H1 (cell line): ENCODE data around the gene POLA1. TPM values are rescaled to one million over a fixed set of nuclear protein-coding genes. Genes with fewer than 3 reads are reported as not detected.

Source experiments
- CTCF ChIA-PET: fragments of 300-600 bp; sonication (Branson Sonifier 250); formaldehyde crosslinking; loops from one replicate; lab custom pipeline; 2021; ENCODE audit not compliant: partially characterized antibody; lab: Charles Lee
- POLR2A ChIA-PET: fragments of 300-600 bp; sonication (Branson Sonifier 250); formaldehyde crosslinking; loops from one replicate; lab custom pipeline; 2021; ENCODE audit warnings: inconsistent platforms; ENCODE audit not compliant: partially characterized antibody; lab: Charles Lee
- DNase-seq, 2 experiments: peaks; one replicate each; pipeline versions ENCODE4 v3.0.0 to v3.0.0-alpha.2; 2010 to 2022; ENCODE audit warnings: low spot score in 2 of 2, low read depth in 1 of 2, mixed read lengths in 1 of 2
- FAIRE-seq: peaks from 2 replicates; lab custom pipeline; 2011; peaks lifted over from hg19 to GRCh38; lab: Jason Lieb, UNC
- H2AFZ ChIP-seq: 2 replicates; pipeline ENCODE4 v1.8.1; 2012; ENCODE audit warnings: low read length, inconsistent platforms
- H2AK5ac ChIP-seq: 2 replicates; pipeline ENCODE4 v1.6.1; 2013; ENCODE audit warnings: low read depth, low read length
- H2BK120ac ChIP-seq: replicated peaks from 2 replicates; pipeline ENCODE3; 2013; ENCODE audit warnings: low read depth, low read length, inconsistent platforms
- H2BK12ac ChIP-seq: 2 replicates; pipeline ENCODE4 v1.6.1; 2013; ENCODE audit warnings: low read depth, low read length
- H2BK15ac ChIP-seq: 2 replicates; pipeline ENCODE4 v1.6.1; 2013; ENCODE audit warnings: low read length
- H2BK20ac ChIP-seq: 2 replicates; pipeline ENCODE4 v1.6.1; 2013; ENCODE audit warnings: low read length
- H2BK5ac ChIP-seq: 2 replicates; pipeline ENCODE4 v1.6.1; 2013; ENCODE audit warnings: low read depth, low read length
- H3K14ac ChIP-seq: 2 replicates; pipeline ENCODE4 v1.6.1; 2013; ENCODE audit warnings: inconsistent platforms; ENCODE audit not compliant: insufficient read length
- H3K18ac ChIP-seq: 2 replicates; pipeline ENCODE4 v1.6.1; 2013; ENCODE audit warnings: low read length; ENCODE audit errors: extremely low read depth
- H3K23ac ChIP-seq: 2 replicates; pipeline ENCODE4 v1.6.1; 2013; ENCODE audit warnings: inconsistent platforms; ENCODE audit not compliant: insufficient read length
- H3K23me2 ChIP-seq: 2 replicates; pipeline ENCODE4 v1.6.1; 2013; ENCODE audit warnings: low read depth, low read length
- H3K27ac ChIP-seq: 2 replicates; pipeline ENCODE4 v1.6.1; 2011; ENCODE audit warnings: low read depth, low read length, inconsistent platforms
- H3K27me3 ChIP-seq, 4 experiments: replicated peaks in 1 of 4; 1 replicate in 1 of 4; 2 replicates in 3 of 4; pipeline versions ENCODE4 v1.6.1 to v1.8.1; 2011 to 2013; ENCODE audit warnings: low read length in 3 of 4, mild to moderate bottlenecking in 3 of 4, inconsistent platforms in 2 of 4, mixed read lengths in 2 of 4, moderate library complexity in 1 of 4; ENCODE audit not compliant: control insufficient read depth in 3 of 4, insufficient read depth in 3 of 4; ENCODE audit errors: extremely low read depth in 1 of 4
- H3K36me3 ChIP-seq, 4 experiments: 2 replicates each; pipeline versions ENCODE4 v1.6.1 to v1.8.1; 2011 to 2013; ENCODE audit warnings: mild to moderate bottlenecking in 4 of 4, low read length in 3 of 4, moderate library complexity in 2 of 4, control low read depth in 1 of 4, inconsistent platforms in 1 of 4; ENCODE audit not compliant: insufficient read depth in 4 of 4, control insufficient read depth in 2 of 4
- H3K4ac ChIP-seq: replicated peaks from 2 replicates; pipeline ENCODE3; 2013; ENCODE audit warnings: low read length, low read depth, mixed read lengths, inconsistent platforms; ENCODE audit not compliant: insufficient read length
- H3K4me1 ChIP-seq, 4 experiments: replicated peaks in 1 of 4; 1 replicate in 1 of 4; 2 replicates in 3 of 4; pipeline versions ENCODE4 v1.6.1 to v1.8.1; 2011 to 2013; ENCODE audit warnings: low read length in 3 of 4, inconsistent platforms in 2 of 4, mixed read lengths in 1 of 4; ENCODE audit not compliant: insufficient read depth in 4 of 4, control insufficient read depth in 3 of 4
- H3K4me2 ChIP-seq, 2 experiments: 2 replicates each; pipeline versions ENCODE4 v1.6.1 to v1.8.1; 2011 to 2013; ENCODE audit warnings: low read depth in 2 of 2, low read length in 2 of 2, control low read depth in 1 of 2, inconsistent platforms in 1 of 2, mild to moderate bottlenecking in 1 of 2; ENCODE audit not compliant: insufficient read depth in 1 of 2
- H3K4me3 ChIP-seq, 4 experiments: fragments of 200-600, 300-600 bp in 1 of 4; sonication (generic), shearing (Covaris generic), sonication (Bioruptor Twin) in 1 of 4; 2 replicates each; pipeline versions ENCODE4 v1.5.1 to v1.8.1; 2011 to 2016; ENCODE audit warnings: low read length in 4 of 4, low read depth in 3 of 4, control low read depth in 2 of 4, inconsistent platforms in 2 of 4, mild to moderate bottlenecking in 2 of 4, mixed read lengths in 1 of 4, moderate library complexity in 1 of 4; ENCODE audit not compliant: insufficient read depth in 2 of 4; ENCODE audit errors: extremely low read depth in 1 of 4
- H3K56ac ChIP-seq: replicated peaks from 2 replicates; pipeline ENCODE3; 2013; ENCODE audit warnings: low read depth, mild to moderate bottlenecking, mixed read lengths, low read length, inconsistent platforms; ENCODE audit not compliant: insufficient read length
- H3K79me1 ChIP-seq: 2 replicates; pipeline ENCODE4 v1.6.1; 2013; ENCODE audit warnings: low read depth, low read length, control low read depth
- H3K79me2 ChIP-seq, 2 experiments: 2 replicates each; pipeline versions ENCODE4 v1.6.1 to v1.8.1; 2012 to 2013; ENCODE audit warnings: low read length in 2 of 2, mild to moderate bottlenecking in 2 of 2, inconsistent platforms in 1 of 2; ENCODE audit not compliant: insufficient read depth in 2 of 2, control insufficient read depth in 1 of 2
- H3K9ac ChIP-seq, 4 experiments: replicated peaks in 1 of 4; 1 replicate in 1 of 4; 2 replicates in 3 of 4; pipeline versions ENCODE4 v1.6.1 to v1.8.1; 2011 to 2013; ENCODE audit warnings: low read depth in 3 of 4, low read length in 3 of 4, control low read depth in 2 of 4, mild to moderate bottlenecking in 2 of 4, moderate library complexity in 2 of 4, inconsistent platforms in 1 of 4; ENCODE audit errors: extremely low read depth in 1 of 4
- H3K9me3 ChIP-seq, 2 experiments: 2 replicates each; pipeline versions ENCODE4 v1.6.1 to v1.8.1; 2012 to 2013; ENCODE audit warnings: mild to moderate bottlenecking in 2 of 2, moderate library complexity in 2 of 2, control low read depth in 1 of 2, inconsistent platforms in 1 of 2, low read depth in 1 of 2, low read length in 1 of 2, mixed read lengths in 1 of 2; ENCODE audit not compliant: insufficient read depth in 2 of 2
- H4K20me1 ChIP-seq, 2 experiments: replicated peaks in 1 of 2; 2 replicates each; pipeline versions ENCODE3 to v1.8.1; 2011 to 2013; ENCODE audit warnings: inconsistent platforms in 2 of 2, low read length in 2 of 2, mild to moderate bottlenecking in 1 of 2; ENCODE audit not compliant: insufficient read depth in 2 of 2, control insufficient read depth in 1 of 2
- H4K5ac ChIP-seq: 2 replicates; pipeline ENCODE4 v1.6.1; 2013; ENCODE audit warnings: low read length, low read depth, mixed read lengths, inconsistent platforms; ENCODE audit not compliant: insufficient read length
- H4K8ac ChIP-seq: 2 replicates; pipeline ENCODE4 v1.8.0; 2013; ENCODE audit warnings: mild to moderate bottlenecking, moderate library complexity, low read length, inconsistent platforms; ENCODE audit not compliant: insufficient read depth; ENCODE audit errors: extremely low read depth
- H4K91ac ChIP-seq: replicated peaks from 2 replicates; pipeline ENCODE3; 2013; ENCODE audit warnings: low read length, mixed read lengths, inconsistent platforms; ENCODE audit not compliant: insufficient read length
- EP300 ChIP-seq, 2 experiments: IDR thresholded peaks; 1 replicate in 1 of 2; 2 replicates in 1 of 2; pipeline ENCODE4 v1.6.1; 2011 to 2012; ENCODE audit warnings: low read depth in 2 of 2, low read length in 2 of 2, mild to moderate bottlenecking in 2 of 2, borderline replicate concordance in 1 of 2, inconsistent platforms in 1 of 2, moderate library complexity in 1 of 2
- HDAC6 ChIP-seq: IDR thresholded peaks from one replicate; pipeline ENCODE4 v1.7.1; 2012; ENCODE audit warnings: low read depth, mild to moderate bottlenecking, inconsistent platforms, low read length, moderate library complexity
- SP1 ChIP-seq: IDR thresholded peaks from 2 replicates; pipeline ENCODE4 v1.6.1; 2011; ENCODE audit warnings: low read depth, low read length
- YY1 ChIP-seq: IDR thresholded peaks from 2 replicates; pipeline ENCODE4 v1.6.1; 2011; ENCODE audit warnings: low read depth, mild to moderate bottlenecking, low read length
- WGBS, 2 experiments: shearing (Covaris generic) in 1 of 2; methylation state at CpG; one replicate each; pipeline versions ENCODE4 v1.1.6 to v1.1.7; 2013 to 2015; ENCODE audit warnings: low lambda C conversion rate in 2 of 2, mixed read lengths in 2 of 2, inconsistent platforms in 1 of 2, low coverage in 1 of 2, missing lambda C conversion rate in 1 of 2; ENCODE audit not compliant: insufficient replicate concordance in 2 of 2, insufficient coverage in 1 of 2, insufficient read length in 1 of 2; ENCODE audit errors: extremely low coverage in 1 of 2, missing lambda C conversion rate in 1 of 2; 5-methylcytosine and 5-hydroxymethylcytosine counted together
- polyA plus RNA-seq, 7 experiments: library from polyadenylated mRNA; depleted of rRNA in 3 of 7; stranded (reverse) in 5 of 7; unstranded in 2 of 7; fragments of >200 nt in 5 of 7; fragments of 200-250 nt in 2 of 7; gene quantifications; 1 replicate in 5 of 7; 2 replicates in 1 of 7; 4 replicates in 1 of 7; pipeline versions ENCODE4 v1.2.1 to v1.2.3, GENCODE V29; 2011 to 2013; ENCODE audit warnings: missing spikeins in 2 of 7, mixed read lengths in 2 of 7
- total RNA-seq: library from RNA; stranded (reverse); fragmentation: NEBNext Ultra II Directional; extraction: Animal tissue kit (Norgen Biotek cat#: 25700); gene quantifications from 2 replicates; pipeline ENCODE4 v1.2.1, GENCODE V29; 2021
- TF ChIP-seq, protein P1 (sequence below): IDR thresholded peaks from 2 replicates; pipeline ENCODE4 v1.6.1; 2012; ENCODE audit warnings: low read length, inconsistent platforms

Gene POLA1
- total and polyA plus RNA-seq, 2 of the 8 experiments (the other 6 are each of a cell fraction or from before 2014, with no cell fraction given), result 5.6 to 34.9 TPM

- Histone ChIP-seq H3K27ac (no peak overlapping the region), H2BK12ac (no peak overlapping the region), H3K18ac (no peak overlapping the region), H2BK120ac (no peak overlapping the region), H2AFZ (no peak overlapping the region), H3K23me2 (no peaks in the 10 kb centered on the region), H3K56ac (no peak overlapping the region), H3K4me1 (0 out of 7 replicates have a peak, but pooled peaks cover 0 to 4% (median 0%) of the 10 kb centered on the region in 4 experiments), H2BK5ac (no peak overlapping the region), H3K36me3 (no peaks in the 10 kb centered on the region), H3K79me2 (no peaks in the 10 kb centered on the region)
- DNase-seq, result no peak
- POLR2A ChIA-PET, result no interaction called here
- 100% methylated on average over 1 of the region's 1 CpG; no CpG with 5 or more reads in 1 of the 2 experiments for WGBS, 2 experiments
- TF ChIP-seq YY1, result no peak
- TF ChIP-seq HDAC6, result no peak
- TF ChIP-seq, protein P1, sequence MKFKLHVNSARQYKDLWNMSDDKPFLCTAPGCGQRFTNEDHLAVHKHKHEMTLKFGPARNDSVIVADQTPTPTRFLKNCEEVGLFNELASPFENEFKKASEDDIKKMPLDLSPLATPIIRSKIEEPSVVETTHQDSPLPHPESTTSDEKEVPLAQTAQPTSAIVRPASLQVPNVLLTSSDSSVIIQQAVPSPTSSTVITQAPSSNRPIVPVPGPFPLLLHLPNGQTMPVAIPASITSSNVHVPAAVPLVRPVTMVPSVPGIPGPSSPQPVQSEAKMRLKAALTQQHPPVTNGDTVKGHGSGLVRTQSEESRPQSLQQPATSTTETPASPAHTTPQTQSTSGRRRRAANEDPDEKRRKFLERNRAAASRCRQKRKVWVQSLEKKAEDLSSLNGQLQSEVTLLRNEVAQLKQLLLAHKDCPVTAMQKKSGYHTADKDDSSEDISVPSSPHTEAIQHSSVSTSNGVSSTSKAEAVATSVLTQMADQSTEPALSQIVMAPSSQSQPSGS, result no peak
- TF ChIP-seq SP1, result no peak
- no peak for TF ChIP-seq EP300 (IDR thresholded peaks at IDR 0.05; ENCODE audit: borderline replicate concordance in 1 of 2, low read depth in 2 of 2, low read length in 2 of 2)
- TF ChIP-seq, all 59 proteins: peak for 0
- Histone ChIP-seq H2BK15ac (no peak overlapping the region), H3K4me2 (no peak overlapping the region), H3K9ac (no peak overlapping the region), H3K23ac (no peak overlapping the region), H4K8ac (no peak overlapping the region), H4K5ac (no peak overlapping the region), H3K4me3 (no peak overlapping the region), H3K4ac (no peak overlapping the region), H2BK20ac (no peak overlapping the region), H3K14ac (no peak overlapping the region), H3K9me3 (no peaks in the 10 kb centered on the region), H3K27me3 (no peaks in the 10 kb centered on the region), H4K20me1 (no peaks in the 10 kb centered on the region), H4K91ac (no peak overlapping the region), H2AK5ac (no peak overlapping the region), H3K79me1 (no peaks in the 10 kb centered on the region)
- CTCF ChIA-PET, result interaction anchor here (1.5 kb wide), 1 partner anchor 11 kb away, joined by 4 read pairs; no protein-coding TSS in a partner anchor
- no peak for FAIRE-seq
Measured at GRCh38 chrX:24965372-24965771, 271.7 kb downstream of the POLA1 start.
